ENCODE measurements around the gene MAP3K4.
"Not testable (repeated sequence)": the region's sequence is repeated elsewhere in the genome, so short reads cannot be mapped to it uniquely, and the experiment has no call there.

The MAP3K4 gene

DNA sequence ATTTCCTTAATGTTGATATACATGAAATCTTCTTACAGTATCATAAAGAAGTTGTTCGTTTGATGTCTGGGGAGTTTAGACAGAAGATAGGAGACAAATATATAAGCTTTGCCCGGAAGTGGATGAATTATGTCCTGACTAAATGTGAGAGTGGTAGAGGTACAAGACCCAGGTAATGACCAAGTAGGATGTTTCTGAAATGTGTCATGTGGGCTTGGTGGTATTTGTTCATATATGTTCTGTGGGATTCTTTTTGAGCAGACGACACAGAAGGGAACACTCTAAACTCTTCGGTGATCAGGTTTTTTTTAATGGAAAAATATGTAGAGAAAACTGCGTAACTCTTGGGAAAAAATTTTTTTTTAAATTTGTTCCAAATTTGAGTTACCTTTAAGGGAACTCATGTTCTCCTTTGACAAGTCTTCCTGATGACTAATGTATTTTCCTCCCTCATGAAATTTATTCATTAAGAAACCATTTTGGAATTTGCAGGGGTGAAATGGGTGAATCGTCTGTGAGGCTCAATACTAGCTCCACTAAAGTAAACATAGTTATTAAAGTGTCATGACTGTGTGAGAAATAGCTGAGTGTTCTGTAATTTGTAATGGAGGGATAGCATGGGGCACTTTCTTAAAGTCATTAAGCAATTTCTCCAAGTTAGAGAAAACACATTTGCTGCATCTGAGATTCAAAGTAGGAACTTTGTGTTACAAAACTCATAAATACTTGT lies 100.6 kb downstream of the MAP3K4 start:
- DNase-seq = no peak

DNA sequence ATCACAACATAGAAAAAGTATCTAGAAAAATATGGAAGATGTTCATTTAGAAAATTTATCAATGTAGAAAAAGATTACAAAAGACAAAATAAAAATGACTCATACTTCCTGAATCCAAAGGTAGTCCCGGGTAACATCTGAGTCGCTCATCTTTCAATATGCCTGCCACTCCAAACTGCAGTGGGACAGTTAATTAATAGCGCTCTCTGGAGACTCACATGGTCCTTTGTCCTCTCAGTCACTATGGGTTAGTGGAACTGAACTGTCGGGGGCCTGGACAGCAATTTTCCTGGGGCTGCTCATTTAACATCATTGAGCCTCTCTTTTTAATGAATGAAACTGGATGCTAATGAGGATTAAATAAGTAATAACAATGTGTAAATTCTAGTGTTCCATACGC lies 103.4 kb downstream of the MAP3K4 start:
- no peak for DNase-seq

DNA sequence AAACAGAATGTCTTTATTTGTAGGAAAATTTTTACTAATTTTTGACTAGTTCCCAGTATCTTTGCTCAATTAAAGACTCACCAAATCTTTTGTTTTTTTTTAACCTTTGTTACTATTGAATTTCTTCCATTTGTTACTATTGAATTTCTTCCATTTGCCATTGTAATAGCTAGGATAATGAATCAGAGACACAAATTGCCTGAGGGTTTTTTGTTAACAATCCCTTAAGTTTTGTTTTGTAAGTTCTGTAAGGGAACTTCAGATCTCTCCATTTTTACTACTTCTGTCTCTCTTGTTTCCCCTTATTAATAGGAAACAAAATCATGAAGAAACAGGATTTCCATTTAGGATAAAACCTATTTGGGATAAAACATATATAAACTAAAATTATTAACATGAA lies 104.3 kb downstream of the MAP3K4 start:
- DNase-seq = no peak

DNA sequence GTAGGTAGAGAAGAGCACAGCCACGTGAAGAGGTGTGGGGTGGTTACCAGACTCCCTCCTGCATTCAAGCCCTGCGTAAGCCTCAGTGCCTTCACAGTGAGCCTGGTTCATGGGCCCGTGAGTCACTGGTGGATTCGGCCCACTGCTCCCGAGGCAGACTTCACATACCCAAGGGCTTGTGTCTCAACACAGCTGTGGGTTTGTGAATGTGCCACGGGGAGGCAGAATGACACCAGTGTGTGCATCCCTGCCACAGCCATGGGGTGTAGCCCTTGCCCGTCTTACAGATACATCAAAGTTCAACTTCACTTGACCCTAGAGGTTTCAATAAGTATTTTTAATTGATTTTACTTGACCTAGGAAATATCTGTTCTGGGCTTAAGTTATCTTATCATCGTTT lies 108.5 kb downstream of the MAP3K4 start:
- DNase-seq = no peak

DNA sequence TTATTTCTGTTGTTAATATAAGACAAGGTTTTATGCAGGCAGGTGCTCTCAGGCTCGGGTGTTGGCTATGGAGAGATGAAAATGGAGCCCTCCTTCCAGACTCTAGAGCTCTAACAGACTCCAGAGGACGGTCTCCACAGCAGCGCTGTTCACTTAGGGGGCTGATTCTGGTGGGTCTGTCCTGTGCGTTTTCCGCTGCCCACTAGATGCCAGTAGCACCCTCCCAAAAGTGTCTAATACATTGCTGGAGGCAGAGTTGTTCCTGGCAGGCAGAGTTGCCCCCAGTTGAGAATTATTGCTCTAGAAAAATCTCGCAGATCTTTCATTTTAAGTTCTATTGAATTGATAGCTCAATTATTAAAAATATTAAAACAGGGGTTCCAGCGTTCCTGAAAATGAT lies 109.9 kb downstream of the MAP3K4 start:
- no peak for DNase-seq

DNA sequence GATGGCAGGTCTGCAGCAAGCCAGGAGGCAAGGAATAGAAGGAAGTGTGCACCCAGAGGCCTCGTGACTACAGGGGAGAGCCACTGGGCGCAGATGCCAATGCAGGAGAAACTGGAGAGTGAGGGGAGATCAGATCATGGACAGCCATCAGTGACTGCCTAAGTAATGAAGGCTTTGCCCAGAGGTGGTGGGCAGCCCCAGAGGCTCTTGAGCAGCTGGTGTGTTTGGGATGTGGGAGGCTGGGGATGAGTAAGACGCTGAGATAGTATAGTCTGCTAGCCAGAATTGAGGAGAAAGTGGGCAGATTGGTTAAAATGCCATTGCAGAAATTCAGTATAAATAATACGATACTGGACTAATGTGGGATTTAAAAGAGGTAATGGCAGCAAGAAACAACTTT lies 111.9 kb downstream of the MAP3K4 start:
- DNase-seq = no peak

DNA sequence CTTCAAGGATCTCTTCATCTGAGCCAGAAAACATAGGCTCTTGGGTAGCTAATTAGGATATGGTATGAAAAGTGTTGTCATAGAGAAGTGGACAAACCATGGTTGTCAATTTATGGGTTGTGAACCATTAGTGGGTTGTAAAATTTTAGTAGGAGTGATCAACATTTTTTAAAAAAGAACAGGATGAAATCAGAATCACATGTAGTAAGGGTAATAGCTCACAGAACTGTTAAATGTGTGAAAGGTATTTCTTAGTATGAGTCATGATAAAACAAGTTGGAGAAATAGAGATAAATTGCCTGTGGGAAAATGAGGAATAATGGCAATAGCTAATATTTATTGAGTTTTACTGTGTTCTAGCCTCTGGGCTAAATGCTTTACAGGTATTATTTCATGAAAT lies 113.4 kb downstream of the MAP3K4 start:
- DNase-seq = no peak

DNA sequence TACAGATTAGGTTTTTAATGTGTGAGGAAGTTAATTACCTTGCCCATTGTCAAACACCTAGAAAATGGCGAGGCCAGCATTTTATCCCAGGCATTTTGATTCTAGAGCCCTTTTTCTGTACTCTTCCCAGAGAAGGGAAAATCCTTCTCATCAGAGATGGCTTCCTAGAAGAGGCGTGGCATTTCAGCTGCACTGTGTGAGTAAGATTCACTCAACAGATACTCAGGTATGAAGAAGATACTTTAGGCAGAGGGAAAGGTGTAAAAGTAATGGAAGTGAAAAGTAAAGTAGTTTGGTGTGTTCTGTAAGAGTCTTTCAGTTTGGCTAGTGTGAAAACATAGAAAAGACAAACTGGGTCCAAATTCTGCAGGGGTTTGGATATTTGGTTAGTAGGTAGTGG lies 113.8 kb downstream of the MAP3K4 start:
- DNase-seq = no peak

DNA sequence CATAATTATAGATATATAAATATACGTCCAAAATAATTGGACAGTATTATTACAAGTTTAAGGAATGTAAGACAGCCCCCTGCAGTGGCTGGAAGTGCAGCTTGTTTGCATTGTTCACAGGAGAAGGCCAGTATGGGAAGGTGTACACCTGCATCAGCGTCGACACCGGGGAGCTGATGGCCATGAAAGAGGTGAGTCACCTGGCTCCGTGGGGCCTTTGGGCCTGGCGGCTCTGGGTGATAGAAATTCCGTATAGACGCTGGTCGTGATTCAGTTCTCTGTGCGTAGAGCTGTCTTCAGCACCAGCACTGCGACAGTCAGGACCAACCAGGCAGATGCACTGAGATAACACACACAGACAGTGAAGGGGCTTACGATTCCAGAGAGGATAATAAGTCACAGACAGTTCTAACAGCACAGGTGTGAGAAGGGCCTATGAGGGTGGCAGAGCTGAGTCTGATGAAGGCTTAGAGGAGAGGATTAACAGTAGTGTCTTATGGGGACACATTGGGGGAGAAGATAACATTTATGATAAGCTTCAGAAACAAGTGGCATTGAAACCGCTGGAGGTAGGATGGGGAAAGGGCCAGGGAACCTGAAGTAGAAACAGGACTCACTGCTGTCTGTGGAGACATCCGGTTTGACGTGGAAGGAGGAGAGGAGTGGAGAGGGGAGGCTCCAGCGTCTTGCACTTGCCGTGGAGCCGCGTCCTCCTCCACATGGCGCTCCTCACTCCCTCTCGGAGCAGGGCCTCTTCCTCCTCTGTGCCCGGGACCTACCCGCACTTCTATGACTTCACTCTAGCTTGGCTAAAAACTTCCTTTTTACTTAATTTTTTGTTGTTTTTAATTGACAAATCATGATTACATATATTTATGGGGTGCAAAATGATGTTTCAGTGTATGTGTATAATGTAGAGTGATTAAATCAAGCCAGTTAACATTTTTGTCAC lies 116.5 kb downstream of the MAP3K4 start:
- no peak for DNase-seq

DNA sequence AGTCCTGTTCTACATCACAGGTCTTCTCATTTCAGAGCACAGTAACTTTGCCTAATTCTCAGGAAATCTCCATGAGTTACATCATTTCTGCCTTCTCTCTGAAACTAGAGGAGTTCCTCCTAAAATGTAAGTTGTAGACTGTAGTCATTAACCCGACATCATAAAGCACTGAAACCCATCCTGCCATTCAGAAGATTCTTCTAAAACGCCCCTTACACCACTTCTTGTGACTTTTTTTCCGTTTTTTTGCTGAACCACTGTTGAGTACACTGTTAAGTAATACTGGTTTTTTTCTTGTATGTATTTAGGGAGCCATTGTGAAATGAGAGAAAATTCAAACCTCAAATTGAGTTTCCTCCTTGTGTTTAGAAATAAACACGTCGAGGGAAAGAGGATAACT lies 117.3 kb downstream of the MAP3K4 start:
- no peak for DNase-seq

DNA sequence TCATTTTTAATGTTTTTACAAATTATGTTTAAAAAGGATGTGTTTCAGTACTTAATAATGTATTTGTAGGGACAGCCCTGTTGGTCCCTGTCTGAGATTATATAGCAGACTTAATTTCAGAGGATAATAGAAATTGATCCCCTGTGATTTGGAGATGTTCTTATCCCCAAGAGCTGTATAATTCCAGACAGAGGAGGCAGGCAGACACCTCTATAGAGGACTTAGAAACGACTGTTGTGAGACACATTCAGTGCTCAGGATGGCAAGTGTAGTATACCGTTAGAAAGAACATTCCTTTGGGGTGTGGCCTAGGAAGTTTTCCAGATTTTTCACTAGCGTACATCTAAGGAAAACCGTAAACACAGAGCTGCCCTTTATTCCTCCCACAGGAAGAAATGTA lies 117.8 kb downstream of the MAP3K4 start:
- no peak for DNase-seq

DNA sequence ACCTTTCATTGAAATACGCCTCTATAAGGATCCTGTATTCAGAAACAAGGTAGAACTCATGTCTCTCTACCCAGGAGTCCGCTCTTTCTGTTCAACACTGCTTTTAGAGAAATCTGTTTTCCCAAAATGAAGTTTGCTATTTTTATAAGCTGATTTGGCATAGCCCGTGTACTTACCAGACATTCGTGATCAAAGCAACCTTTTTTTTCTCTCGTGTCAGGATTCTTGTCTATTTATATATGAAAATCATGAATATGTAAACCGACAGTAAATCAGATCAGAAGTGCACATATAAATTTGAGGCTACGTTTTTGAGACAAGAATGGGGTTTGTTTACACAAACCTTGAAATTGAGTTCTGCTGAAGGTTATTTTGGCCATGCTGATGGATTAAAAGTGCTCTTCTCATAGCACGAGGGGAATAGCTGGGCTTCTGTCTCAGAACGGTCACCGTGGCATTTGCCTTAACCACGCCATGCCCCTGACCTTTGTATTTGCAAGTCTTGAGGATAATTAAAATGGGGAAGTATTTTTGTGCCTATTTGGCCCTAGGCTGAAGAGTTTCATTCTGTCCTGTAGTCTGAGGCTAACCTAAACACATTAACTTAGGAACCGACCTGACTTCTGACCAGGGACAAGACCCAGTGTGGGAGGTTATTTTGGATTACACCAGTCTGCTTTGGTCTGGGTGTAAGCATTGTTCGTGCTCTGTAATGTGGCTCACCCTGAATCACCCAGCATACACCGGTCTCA lies 118.6 kb downstream of the MAP3K4 start:
- no peak for DNase-seq

DNA sequence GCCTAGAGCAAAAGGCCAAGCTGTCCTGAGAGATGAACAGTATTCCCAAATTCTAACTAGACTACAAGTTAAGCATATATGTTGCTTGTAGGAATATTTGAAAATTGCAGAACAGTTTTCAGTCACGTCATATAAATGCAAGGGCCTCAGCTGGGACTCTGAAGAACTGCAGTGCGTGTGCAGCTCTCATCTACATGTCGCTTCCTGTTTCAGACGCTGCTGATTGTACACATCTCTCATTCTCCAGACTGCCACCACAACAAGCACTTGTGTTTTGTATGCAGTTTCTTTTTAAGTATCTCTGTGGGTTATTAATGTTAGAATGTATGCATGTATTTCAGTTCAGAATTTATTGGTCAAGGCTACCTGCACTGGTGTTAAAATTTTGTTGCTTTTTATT lies 119.7 kb downstream of the MAP3K4 start:
- DNase-seq = peak; percentile 22

DNA sequence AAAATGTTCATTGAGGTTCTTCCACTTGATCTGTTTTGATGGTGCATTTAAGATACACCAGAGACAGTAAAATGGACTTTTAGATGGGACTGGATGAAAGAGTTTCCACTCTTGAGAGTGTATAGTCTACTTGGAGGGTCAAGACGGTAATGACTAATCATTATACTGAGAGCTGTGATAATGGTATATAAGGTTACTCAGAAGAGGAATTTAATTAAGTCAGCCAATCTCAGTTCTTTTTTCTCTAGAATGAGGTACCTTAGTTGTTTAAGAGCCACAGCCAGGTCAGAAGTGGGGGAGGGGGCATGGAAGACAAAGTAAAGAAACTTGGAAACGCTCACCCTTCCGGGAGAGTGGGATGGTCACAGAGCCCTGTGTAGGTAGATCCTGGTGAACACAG lies 123.9 kb downstream of the MAP3K4 start:
- DNase-seq = no peak

DNA sequence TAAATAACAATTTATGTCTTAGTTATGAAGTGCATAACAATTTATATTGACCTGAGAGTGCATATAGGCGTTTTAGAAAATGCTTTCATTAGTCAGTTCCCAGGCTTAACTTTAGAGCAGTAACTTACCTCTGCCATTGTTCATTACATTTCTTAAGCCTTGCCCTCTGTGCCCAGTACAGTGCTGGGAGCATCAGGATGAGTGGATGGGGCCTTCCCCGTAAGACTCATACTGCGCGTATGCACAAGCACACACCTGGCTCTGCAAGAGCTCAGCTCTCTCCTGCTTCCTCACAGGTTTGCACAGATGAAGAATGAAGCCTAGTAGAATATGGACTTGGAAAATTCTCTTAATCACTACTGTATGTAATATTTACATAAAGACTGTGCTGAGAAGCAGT lies 125.0 kb downstream of the MAP3K4 start:
- no peak for DNase-seq

DNA sequence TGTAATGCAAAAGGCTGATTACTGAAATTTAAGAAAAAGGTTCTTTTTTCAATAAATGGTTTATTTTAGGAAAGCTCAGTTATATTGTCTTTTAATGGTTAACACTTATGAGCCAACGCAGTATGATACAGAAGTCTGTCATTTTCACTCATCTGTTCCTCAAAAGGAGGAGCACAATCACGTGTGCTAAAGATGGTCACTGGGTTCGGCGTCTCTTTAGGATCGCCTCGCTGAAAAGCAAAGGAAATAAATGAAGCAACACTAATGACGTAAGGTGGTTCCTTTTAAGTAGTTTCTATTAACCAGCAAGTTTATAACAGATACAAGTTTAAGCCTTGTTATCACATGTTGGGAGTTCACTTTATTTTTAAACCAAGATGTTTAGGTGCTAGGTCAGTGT lies 125.7 kb downstream of the MAP3K4 start:
- no peak for DNase-seq

DNA sequence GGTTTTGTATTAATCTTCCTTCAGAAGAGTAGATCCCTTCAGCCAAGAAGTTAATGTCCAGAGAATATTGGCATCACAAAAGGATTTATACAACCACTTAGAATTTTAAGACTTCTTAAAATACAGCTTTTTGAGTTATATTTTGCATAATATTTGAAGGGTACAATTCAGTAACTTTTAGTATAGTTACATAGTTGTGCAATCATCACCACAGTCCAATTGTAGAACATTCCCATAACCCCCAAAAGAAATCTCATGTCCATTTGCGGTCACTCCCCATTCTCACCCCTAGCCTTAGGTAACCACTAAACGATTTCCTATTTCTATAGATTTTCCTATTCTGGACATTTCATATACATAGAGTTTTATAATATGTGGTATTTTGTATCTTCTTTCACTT lies 126.4 kb downstream of the MAP3K4 start:
- no peak for DNase-seq

DNA sequence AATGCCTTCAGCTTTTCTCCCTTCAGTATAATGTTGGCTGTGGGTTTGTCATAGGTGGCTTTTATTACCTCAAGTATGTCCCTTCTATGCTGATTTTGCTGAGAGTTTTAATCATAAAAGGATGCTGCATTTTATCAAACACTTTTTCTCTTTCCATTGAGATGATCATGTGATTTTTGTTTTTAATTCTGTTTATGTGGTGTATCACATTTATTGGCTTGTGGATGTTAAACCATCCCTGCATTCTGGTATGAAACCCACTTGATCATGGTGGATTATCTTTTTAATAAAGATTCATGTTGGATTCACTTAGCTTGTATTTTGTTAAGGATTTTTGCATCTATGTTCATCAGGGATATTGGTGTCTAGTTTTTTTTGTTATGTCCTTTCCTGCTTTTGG lies 131.8 kb downstream of the MAP3K4 start:
- DNase-seq = not testable (repeated sequence)

DNA sequence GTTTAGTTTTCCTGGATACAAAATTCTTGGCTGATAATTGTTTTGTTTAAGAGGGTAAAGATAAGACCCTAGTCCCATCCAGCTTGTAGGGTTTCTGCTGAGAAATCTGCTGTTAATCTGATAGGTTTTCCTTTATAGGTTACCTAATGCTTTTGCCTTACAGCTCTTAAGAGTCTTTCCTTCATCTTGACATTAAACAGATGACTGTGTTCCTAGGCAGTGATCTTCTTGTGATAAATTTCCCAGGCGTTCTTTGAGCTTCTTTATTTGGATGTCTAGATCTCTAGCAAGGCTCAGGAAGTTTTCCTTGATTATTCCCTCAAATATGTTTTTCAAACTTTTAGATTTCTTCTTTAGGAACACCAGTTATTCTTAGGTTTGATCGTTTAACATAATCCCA lies 134.0 kb downstream of the MAP3K4 start:
- no peak for DNase-seq

DNA sequence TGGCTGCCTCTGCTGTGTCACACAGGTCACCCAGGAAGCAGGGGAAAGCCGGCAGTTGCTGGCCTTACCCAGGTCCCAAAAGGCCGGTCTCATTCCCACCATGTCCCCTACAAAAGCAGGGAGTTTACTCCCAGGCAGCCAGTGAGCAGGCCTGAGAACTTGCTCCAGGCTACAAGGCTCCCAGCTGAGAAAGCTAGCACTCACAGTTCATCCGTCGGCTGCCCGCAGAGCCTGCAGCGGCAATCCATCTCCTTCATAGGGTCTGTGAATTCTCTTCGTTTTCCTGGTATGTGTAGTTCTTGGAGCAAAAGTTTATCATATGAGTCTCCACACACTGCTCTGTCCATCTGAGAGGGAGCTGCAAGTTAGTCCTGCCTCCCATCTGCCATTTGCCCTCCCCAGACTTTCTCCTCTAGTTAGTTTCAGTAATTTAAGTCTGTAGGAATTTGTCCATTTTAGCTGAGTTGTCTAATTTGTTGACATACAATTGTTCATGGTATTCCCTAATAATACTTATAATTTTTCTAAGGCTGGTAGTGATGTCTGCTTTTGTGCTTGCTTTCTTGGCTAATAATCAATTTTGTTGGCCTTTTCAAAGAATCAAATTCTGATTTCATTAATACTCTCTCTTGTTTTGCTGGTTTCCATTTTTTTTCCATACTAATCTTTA lies 135.6 kb downstream of the MAP3K4 start:
- DNase-seq = no peak

DNA sequence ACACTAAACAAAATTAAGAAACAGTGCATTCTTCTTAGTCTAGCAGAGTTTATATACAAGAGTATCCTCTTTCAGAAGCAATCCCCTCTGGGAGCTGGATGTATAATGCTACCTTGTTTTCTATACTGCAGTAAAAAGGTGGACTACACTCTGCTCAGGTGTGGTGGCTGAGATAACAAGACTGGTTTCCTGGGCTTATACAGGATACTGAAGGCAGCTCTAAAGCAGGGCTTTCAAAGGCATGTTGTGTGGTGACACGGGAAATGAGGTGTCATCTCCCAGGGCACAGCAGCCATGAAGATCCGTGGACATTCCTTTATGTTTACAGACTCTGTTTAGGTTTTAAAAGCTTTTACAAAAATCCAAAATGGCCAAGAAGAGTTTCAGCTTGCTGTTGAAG lies 136.7 kb downstream of the MAP3K4 start:
- DNase-seq = peak; percentile 16

DNA sequence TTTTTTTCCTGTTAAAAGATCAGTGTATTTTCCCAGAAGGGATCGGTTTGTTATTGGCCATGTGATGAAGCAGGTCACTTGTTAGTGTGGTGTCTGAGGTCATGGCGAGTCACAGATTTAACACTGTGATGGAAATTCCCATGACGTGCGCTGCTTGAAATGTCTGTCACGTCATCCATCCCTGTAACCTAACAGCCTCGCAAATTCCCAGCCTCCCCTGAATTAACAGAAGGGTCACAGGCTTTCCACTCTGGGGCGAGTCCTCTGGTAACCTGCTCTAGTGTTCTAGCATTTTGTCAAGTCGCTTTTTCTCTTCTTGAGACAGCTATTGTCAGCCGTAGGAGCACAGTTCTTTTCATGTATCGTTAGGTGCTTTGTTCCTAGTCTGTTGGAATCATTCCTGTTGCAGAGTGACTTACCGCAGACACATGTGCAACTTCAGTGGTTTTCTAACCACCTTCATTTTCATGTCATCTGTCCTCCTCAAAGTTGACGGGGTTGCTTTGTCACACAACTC lies 137.2 kb downstream of the MAP3K4 start:
- no peak for DNase-seq

DNA sequence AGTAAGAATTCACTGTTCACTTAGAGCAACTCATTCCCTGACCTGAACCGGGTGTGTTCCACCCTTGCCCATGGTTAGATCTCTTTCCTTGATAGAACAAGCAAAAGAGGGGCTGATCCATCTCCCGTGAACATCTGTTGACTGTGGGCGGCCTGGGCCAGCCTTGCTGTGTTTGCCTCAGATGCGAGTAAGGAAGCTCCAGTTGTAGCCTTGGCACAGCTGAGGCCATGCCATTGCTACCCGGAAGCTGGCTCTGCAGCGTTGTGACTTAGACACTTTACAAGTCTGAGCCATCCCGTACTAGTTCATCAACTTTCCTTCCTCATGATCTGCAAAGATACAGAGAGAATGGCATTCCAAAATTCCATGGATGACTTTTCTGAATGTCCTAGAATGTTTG lies 139.0 kb downstream of the MAP3K4 start:
- no peak for DNase-seq
